Stimulated activated CD4-positive, alpha-beta T cell treated with anti-CD3 and anti-CD28 coated beads, Interleukin-12 subunit alpha, Interleukin-12 subunit beta, amount 100 ng/mL, for 4 hours (primary cell): ENCODE results near the gene KCNJ6.

ENCODE experiments used
- DNase-seq: peaks from one replicate; pipeline ENCODE4 v3.0.0-alpha.2; 2020

KCNJ6 gene

GRCh38 chr21:37711836-37712568 lies 204.3 kb downstream of the KCNJ6 start:
- peak; percentile 21 for DNase-seq

GRCh38 chr21:37711286-37711829 lies 204.9 kb downstream of the KCNJ6 start:
- DNase-seq, result no peak

GRCh38 chr21:37710546-37711285 lies 205.5 kb downstream of the KCNJ6 start:
- no peak for DNase-seq

- no peak for DNase-seq
These were observed 211.5 kb downstream of the KCNJ6 start for GRCh38 chr21:37704751-37705150.

GRCh38 chr21:37702241-37702640 lies 214.0 kb downstream of the KCNJ6 start:
- no peak for DNase-seq

GRCh38 chr21:37700641-37701202 lies 215.5 kb downstream of the KCNJ6 start:
- no peak for DNase-seq

- no peak for DNase-seq
These were observed 217.1 kb downstream of the KCNJ6 start for GRCh38 chr21:37699024-37699775.

- DNase-seq, result no peak
These were observed 219.3 kb downstream of the KCNJ6 start for GRCh38 chr21:37696936-37697335.

GRCh38 chr21:37695111-37695510 lies 221.1 kb downstream of the KCNJ6 start:
- DNase-seq, result no peak

GRCh38 chr21:37688952-37689659 lies 227.2 kb downstream of the KCNJ6 start:
- DNase-seq, result no peak

GRCh38 chr21:37686991-37687810 lies 229.1 kb downstream of the KCNJ6 start:
- no peak for DNase-seq

GRCh38 chr21:37684547-37684946 lies 231.7 kb downstream of the KCNJ6 start:
- DNase-seq, result no peak

- no peak for DNase-seq
These were observed 232.2 kb downstream of the KCNJ6 start for GRCh38 chr21:37684115-37684493.

- no peak for DNase-seq
These were observed 232.7 kb downstream of the KCNJ6 start for GRCh38 chr21:37683396-37684114.

- DNase-seq, result no peak
These were observed 233.3 kb downstream of the KCNJ6 start for GRCh38 chr21:37682966-37683365.

- no peak for DNase-seq
These were observed 239.3 kb downstream of the KCNJ6 start for GRCh38 chr21:37677006-37677405.

GRCh38 chr21:37675202-37675801 lies 241.0 kb downstream of the KCNJ6 start:
- peak; percentile 61 for DNase-seq

GRCh38 chr21:37673801-37674575 lies 242.3 kb downstream of the KCNJ6 start:
- no peak for DNase-seq

- DNase-seq, result no peak
These were observed 244.9 kb downstream of the KCNJ6 start for GRCh38 chr21:37671381-37671780.

GRCh38 chr21:37670883-37671282 lies 245.4 kb downstream of the KCNJ6 start:
- DNase-seq, result no peak
